ENCODE measurements around the gene ALDH3A1. TPM values are rescaled to one million over a fixed set of nuclear protein-coding genes. Genes with fewer than 3 reads are reported as not detected.

The ALDH3A1 gene
- total RNA-seq, 6 experiments from 2014 or later: 0.26 to 13.8 (median 1.7) TPM

DNA sequence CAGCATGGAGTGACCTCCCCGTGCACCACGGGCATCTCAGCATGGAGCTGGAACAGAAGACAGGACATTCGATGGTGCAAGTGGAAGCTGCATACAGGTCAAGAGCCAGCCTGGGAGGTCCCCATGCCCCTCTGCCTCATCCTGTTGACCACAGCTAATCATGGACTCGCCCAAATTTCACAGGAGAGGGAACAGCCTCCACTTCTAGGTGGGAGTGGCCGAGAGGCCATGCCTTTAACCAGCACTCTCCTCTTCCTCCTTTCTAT lies 28.0 kb downstream of the ALDH3A1 start:
- H3K4me1 ChIP-seq: peaks cover 0 to 23% (median 4%) of the 10 kb centered on the region in 4 donors
- H3K36me3 ChIP-seq: no peaks in the 10 kb centered on the region
- ATAC-seq (no peak), DNase-seq (peak in 1 of 3 donors; percentile 18)
- WGBS (ENCODE audit: insufficient coverage, low coverage, low lambda C conversion rate, missing lambda C conversion rate): 60% methylated on average over 2 of the region's 5 CpGs
- H3K27me3 ChIP-seq: no peaks in the 10 kb centered on the region
- intact Hi-C loops (cut with DNase I): no loop called here
- H3K27ac ChIP-seq: no peak overlapping the region
- H3K9me3 ChIP-seq: no peaks in the 10 kb centered on the region
- no peak overlapping the region for H3K4me3 ChIP-seq
- TF ChIP-seq POLR2A (IDR thresholded peaks at IDR 0.05) (no peak), CTCF (IDR thresholded peaks at IDR 0.05) (no peak)

- intact Hi-C loops (cut with DNase I): no loop called here
- DNase-seq (no peak), ATAC-seq (no peak)
- Histone ChIP-seq H3K27ac (no peak overlapping the region), H3K27me3 (no peaks in the 10 kb centered on the region), H3K4me3 (no peak overlapping the region), H3K36me3 (no peaks in the 10 kb centered on the region), H3K9me3 (no peaks in the 10 kb centered on the region), H3K4me1 (peaks cover 0 to 17% (median 4%) of the 10 kb centered on the region in 4 donors)
- 92% methylated on average over 2 of the region's 23 CpGs for WGBS (ENCODE audit: insufficient coverage, low coverage, low lambda C conversion rate, missing lambda C conversion rate)
- TF ChIP-seq POLR2A (IDR thresholded peaks at IDR 0.05): no peak
- TF ChIP-seq CTCF (IDR thresholded peaks at IDR 0.05): no peak
Measured at GRCh38 chr17:19719355-19720209, 28.5 kb downstream of the ALDH3A1 start.

GRCh38 chr17:19718613-19719354 lies 29.3 kb downstream of the ALDH3A1 start:
- peak; percentile 24 to 72 (median 59) for ATAC-seq

GRCh38 chr17:19718041-19718612 lies 30.0 kb downstream of the ALDH3A1 start:
- H3K27ac ChIP-seq: no peak overlapping the region
- no peaks in the 10 kb centered on the region for H3K9me3 ChIP-seq
- H3K4me1 ChIP-seq: peaks cover 0 to 12% (median 4%) of the 10 kb centered on the region in 4 donors
- 82% methylated on average over 2 of the region's 12 CpGs for WGBS (ENCODE audit: insufficient coverage, low coverage, low lambda C conversion rate, missing lambda C conversion rate)
- ATAC-seq: peak in 3 of 4 donors; percentile 9 to 66 (median 45)
- H3K4me3 ChIP-seq: no peak overlapping the region
- intact Hi-C loops (cut with DNase I): no loop called here
- DNase-seq: peak in 1 of 3 donors; percentile 58
- H3K27me3 ChIP-seq: no peaks in the 10 kb centered on the region
- H3K36me3 ChIP-seq: no peaks in the 10 kb centered on the region
- no peak for TF ChIP-seq POLR2A (IDR thresholded peaks at IDR 0.05)
- TF ChIP-seq CTCF (IDR thresholded peaks at IDR 0.05): no peak

More at GRCh38 chr17:19718613-19719354, 29.3 kb downstream of the ALDH3A1 start:
- H3K4me3 ChIP-seq: no peak overlapping the region
- no peak overlapping the region for H3K27ac ChIP-seq
- intact Hi-C loops (cut with DNase I): no loop called here
- H3K4me1 ChIP-seq: peaks cover 0 to 12% (median 4%) of the 10 kb centered on the region in 4 donors
- 77% methylated on average over 9 of the region's 18 CpGs for WGBS (ENCODE audit: insufficient coverage, low coverage, low lambda C conversion rate, missing lambda C conversion rate)
- DNase-seq: peak in 1 of 3 donors; percentile 50
- TF ChIP-seq CTCF (IDR thresholded peaks at IDR 0.05) (peak in 3 of 4 donors; percentile 30 to 32 (median 32)), POLR2A (IDR thresholded peaks at IDR 0.05) (no peak)
- no peaks in the 10 kb centered on the region for H3K9me3 ChIP-seq
- H3K36me3 ChIP-seq: no peaks in the 10 kb centered on the region
- no peaks in the 10 kb centered on the region for H3K27me3 ChIP-seq

Measured in right lobe of liver (tissue), 6 donors.